Caco-2 (cell line): ENCODE results near the gene CARM1. TPM values are rescaled to one million over a fixed set of nuclear protein-coding genes. Genes with fewer than 3 reads are reported as not detected.
A peak's percentile ranks its signal among the peaks of the same experiment; 100 is the strongest.

Experiments used
- BruUV-seq: library from RNA; stranded (reverse); fragments of 400-500 nt; replicated peaks from 2 replicates; lab custom pipeline; 2021; lab: Mats Ljungman, UMichigan
- CTCF ChIA-PET: fragments of 300-600 bp; sonication (Branson Sonifier 250); formaldehyde crosslinking; loops from one replicate; lab custom pipeline; 2022; ENCODE audit warnings: antibody characterized with exemption; lab: Charles Lee
- POLR2A ChIA-PET: fragments of 300-600 bp; sonication (Branson Sonifier 250); formaldehyde crosslinking; loops from one replicate; lab custom pipeline; 2022; ENCODE audit warnings: antibody characterized with exemption; lab: Charles Lee
- DNase-seq, 2 experiments: peaks; one replicate each; pipeline versions ENCODE4 v3.0.0 to v3.0.0-alpha.2; 2020 to 2022
- H3K27me3 ChIP-seq: replicated peaks from 2 replicates; pipeline ENCODE4 v1.6.0; 2011; ENCODE audit warnings: low read length; ENCODE audit not compliant: control insufficient read depth, insufficient read depth
- H3K36me3 ChIP-seq: 2 replicates; pipeline ENCODE4 v1.5.1; 2011; ENCODE audit warnings: low read length; ENCODE audit not compliant: control insufficient read depth, insufficient read depth
- H3K4me1 ChIP-seq: fragments of 250-450 bp; sonication (Bioruptor Pico); 2 replicates; pipeline ENCODE4 v1.5.1; 2020; ENCODE audit warnings: mild to moderate bottlenecking
- H3K4me3 ChIP-seq: 2 replicates; pipeline ENCODE4 v1.5.1; 2011; ENCODE audit warnings: low read depth, mild to moderate bottlenecking, control low read depth, low read length
- H3K9me3 ChIP-seq: fragments of 250-450 bp; sonication (Bioruptor Pico); 2 replicates; pipeline ENCODE4 v1.5.1; 2020; ENCODE audit warnings: mild to moderate bottlenecking, moderate library complexity
- H3K27ac Mint-ChIP-seq: one replicate; pipeline ENCODE4 v1.8.0; 2022; ENCODE audit warnings: mixed read lengths; ENCODE audit not compliant: unreplicated experiment
- H3K27me3 Mint-ChIP-seq: one replicate; pipeline ENCODE4 v1.8.0; 2022; ENCODE audit warnings: mixed read lengths; ENCODE audit not compliant: insufficient read depth, unreplicated experiment
- H3K36me3 Mint-ChIP-seq: one replicate; pipeline ENCODE4 v1.8.0; 2022; ENCODE audit warnings: mild to moderate bottlenecking, mixed read lengths; ENCODE audit not compliant: insufficient read depth, unreplicated experiment
- H3K4me1 Mint-ChIP-seq: one replicate; pipeline ENCODE4 v1.8.0; 2022; ENCODE audit warnings: low read depth, mixed read lengths; ENCODE audit not compliant: unreplicated experiment
- H3K4me3 Mint-ChIP-seq: one replicate; pipeline ENCODE4 v1.8.0; 2022; ENCODE audit warnings: mild to moderate bottlenecking, moderate library complexity, mixed read lengths; ENCODE audit not compliant: unreplicated experiment
- H3K9me3 Mint-ChIP-seq: one replicate; pipeline ENCODE4 v1.8.0; 2022; ENCODE audit warnings: mixed read lengths; ENCODE audit not compliant: unreplicated experiment
- CTCF ChIP-seq, 2 experiments: fragments of 200-600 bp in 1 of 2; IDR thresholded peaks; 1 replicate in 1 of 2; 2 replicates in 1 of 2; pipeline versions ENCODE4 v1.5.1 to v1.8.0; 2011 to 2022; ENCODE audit warnings: antibody characterized with exemption in 1 of 2, control low read depth in 1 of 2, inconsistent platforms in 1 of 2, low read depth in 1 of 2, low read length in 1 of 2, mild to moderate bottlenecking in 1 of 2, moderate library complexity in 1 of 2; ENCODE audit not compliant: insufficient read depth in 1 of 2, severe bottlenecking in 1 of 2, unreplicated experiment in 1 of 2
- intact Hi-C: fragments of 100-400 bp; cut with micrococcal nuclease; formaldehyde crosslinking; loops from one replicate; pipeline ENCODE4 v1.10.0; 2022; ENCODE audit not compliant: unreplicated experiment
- total RNA-seq: library from RNA; stranded (reverse); gene quantifications from 2 replicates; pipeline ENCODE4 v1.2.3, GENCODE V29; 2022

Gene CARM1
- total RNA-seq, 1 experiment from 2014 or later: 97.9 TPM

DNA sequence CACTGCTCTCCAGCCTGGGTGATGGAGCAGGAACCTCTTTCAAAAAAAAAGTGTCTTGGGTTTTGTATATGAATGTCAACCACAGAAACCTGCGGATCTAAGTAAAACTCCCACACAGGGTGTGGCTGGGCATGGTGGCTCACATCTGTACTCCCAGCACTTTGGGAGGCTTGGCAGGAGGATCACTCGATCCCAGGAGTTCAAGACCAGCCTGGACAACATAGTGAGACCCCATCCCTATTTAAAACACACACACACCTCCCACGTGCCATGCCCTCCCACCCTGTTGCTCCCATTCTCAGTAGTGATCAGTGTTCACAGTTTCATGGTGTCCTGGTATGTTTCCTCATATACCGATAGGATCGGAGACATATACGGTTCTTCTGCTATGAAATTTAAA is 44.5 kb upstream of the CARM1 start:
- no peaks in the 10 kb centered on the region for H3K27me3 Mint-ChIP-seq
- H3K4me1 Mint-ChIP-seq: no peaks in the 10 kb centered on the region
- Histone ChIP-seq H3K4me3 (no peak overlapping the region), H3K4me1 (no peaks in the 10 kb centered on the region), H3K36me3 (peaks cover 2% of the 10 kb centered on the region), H3K27me3 (no peaks in the 10 kb centered on the region), H3K9me3 (no peaks in the 10 kb centered on the region)
- POLR2A ChIA-PET: interaction anchor here (0.7 kb wide), 1 partner anchor 371 kb away, joined by 4 read pairs; no protein-coding TSS in a partner anchor
- CTCF ChIA-PET: no interaction called here
- H3K4me3 Mint-ChIP-seq: no peak overlapping the region
- intact Hi-C loops: no loop called here
- BruUV-seq: no TSS peak
- DNase-seq: no peak
- no peak for TF ChIP-seq CTCF (IDR thresholded peaks at IDR 0.05; ENCODE audit: insufficient read depth in 1 of 2, low read depth in 1 of 2, low read length in 1 of 2, severe bottlenecking in 1 of 2, unreplicated experiment in 1 of 2)
- H3K36me3 Mint-ChIP-seq: peaks cover 62% of the 10 kb centered on the region
- no peaks in the 10 kb centered on the region for H3K9me3 Mint-ChIP-seq
- H3K27ac Mint-ChIP-seq: no peak overlapping the region

- H3K4me1 Mint-ChIP-seq: no peaks in the 10 kb centered on the region
- TF ChIP-seq CTCF (IDR thresholded peaks at IDR 0.05; ENCODE audit: insufficient read depth in 1 of 2, low read depth in 1 of 2, low read length in 1 of 2, severe bottlenecking in 1 of 2, unreplicated experiment in 1 of 2): peak in 1 of 2 experiments; percentile 10
- no TSS peak for BruUV-seq
- ChIA-PET CTCF (interaction anchor here (0.6 to 1.0 kb wide), 2 partner anchors 35 to 209 kb away, joined by 3 read pairs; no protein-coding TSS in a partner anchor), POLR2A (interaction anchor here (0.6 kb wide), 2 partner anchors 97 to 104 kb away, joined by 3 to 6 read pairs; no protein-coding TSS in a partner anchor)
- peaks cover 73% of the 10 kb centered on the region for H3K36me3 Mint-ChIP-seq
- intact Hi-C loops: no loop called here
- no peaks in the 10 kb centered on the region for H3K27me3 Mint-ChIP-seq
- no peak overlapping the region for H3K4me3 Mint-ChIP-seq
- no peaks in the 10 kb centered on the region for H3K9me3 Mint-ChIP-seq
- Histone ChIP-seq H3K9me3 (no peaks in the 10 kb centered on the region), H3K4me1 (no peaks in the 10 kb centered on the region), H3K4me3 (no peak overlapping the region), H3K36me3 (no peaks in the 10 kb centered on the region; the same call in 1 of the 2 replicates), H3K27me3 (no peaks in the 10 kb centered on the region)
- DNase-seq: peak in 1 of 2 experiments; percentile 27
- H3K27ac Mint-ChIP-seq: peak overlapping the region; percentile 45
Observed at GRCh38 chr19:10828981-10829821, 42.2 kb upstream of the CARM1 start.

- no peaks in the 10 kb centered on the region for H3K9me3 ChIP-seq
- H3K27me3 ChIP-seq: no peaks in the 10 kb centered on the region
- Mint-ChIP-seq H3K9me3 (no peaks in the 10 kb centered on the region), H3K27me3 (no peaks in the 10 kb centered on the region), H3K4me3 (no peak overlapping the region), H3K36me3 (peaks cover 74% of the 10 kb centered on the region), H3K27ac (peak overlapping the region; percentile 45), H3K4me1 (no peaks in the 10 kb centered on the region)
- ChIA-PET POLR2A (no interaction called here), CTCF (no interaction called here)
- no peak for TF ChIP-seq CTCF (IDR thresholded peaks at IDR 0.05; ENCODE audit: insufficient read depth in 1 of 2, low read depth in 1 of 2, low read length in 1 of 2, severe bottlenecking in 1 of 2, unreplicated experiment in 1 of 2)
- DNase-seq: no peak
- H3K36me3 ChIP-seq: no peaks in the 10 kb centered on the region; the same call in 1 of the 2 replicates
- H3K4me3 ChIP-seq: no peak overlapping the region
- intact Hi-C loops: no loop called here
- BruUV-seq: no TSS peak
- no peaks in the 10 kb centered on the region for H3K4me1 ChIP-seq
Observed at GRCh38 chr19:10829967-10830366, 41.4 kb upstream of the CARM1 start.
